GM19395 (cell line): Measurements from ENCODE around the gene GNAO1.

ENCODE experiments used
- ATAC-seq: cut with Tn5 transposase; IDR thresholded peaks from one replicate; pipeline ENCODE4 v1.9.1; 2021; ENCODE audit warnings: mild to moderate bottlenecking, moderate library complexity; ENCODE audit not compliant: unreplicated experiment

The GNAO1 gene

GRCh38 chr16:56191156-56191815 is at the start of gene GNAO1:
Gene GNAO1, plus strand, starts transcription at chr16:56191489. Its CDS starts 747 bp downstream, at chr16:56192236.
- ATAC-seq = no peak

DNA sequence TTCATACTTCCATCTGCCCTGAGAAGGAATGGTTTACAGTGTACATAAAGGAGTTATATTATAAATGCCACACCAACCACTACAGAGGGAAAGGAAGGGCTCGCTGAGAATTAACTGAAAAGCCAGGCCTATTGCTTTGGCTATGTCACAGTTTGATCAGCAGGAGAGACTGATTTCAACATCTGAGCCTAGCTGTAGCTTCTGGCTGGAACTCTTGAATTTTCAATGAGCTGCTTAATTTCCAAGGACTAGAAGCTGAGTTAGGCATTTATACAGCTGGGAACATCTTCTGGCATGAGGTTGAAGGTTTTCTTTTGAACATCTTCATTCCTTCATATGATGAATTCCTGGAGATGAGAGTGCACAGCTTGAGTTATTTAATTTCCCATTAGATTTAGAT is 47.6 kb upstream of the GNAO1 start:
- no peak for ATAC-seq

DNA sequence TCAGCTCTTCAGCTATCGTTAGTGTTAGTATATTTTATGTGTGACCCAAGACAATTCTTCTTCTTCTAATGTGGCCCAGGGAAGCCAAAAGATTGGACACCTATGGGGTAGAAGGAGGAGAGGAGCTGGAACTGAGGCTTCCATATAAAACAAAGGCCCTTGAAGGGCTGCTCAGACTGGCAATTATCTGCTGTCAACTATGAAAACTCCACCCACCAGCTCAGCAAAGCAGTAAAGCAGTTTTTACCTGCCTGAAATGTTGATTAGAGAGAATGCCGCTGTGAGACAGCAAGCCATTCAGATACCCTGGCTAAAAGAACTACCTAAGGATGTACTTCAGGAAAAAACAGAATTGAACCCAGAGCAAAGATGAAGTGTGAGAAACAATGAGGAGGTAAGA is 45.9 kb upstream of the GNAO1 start:
- ATAC-seq = no peak

DNA sequence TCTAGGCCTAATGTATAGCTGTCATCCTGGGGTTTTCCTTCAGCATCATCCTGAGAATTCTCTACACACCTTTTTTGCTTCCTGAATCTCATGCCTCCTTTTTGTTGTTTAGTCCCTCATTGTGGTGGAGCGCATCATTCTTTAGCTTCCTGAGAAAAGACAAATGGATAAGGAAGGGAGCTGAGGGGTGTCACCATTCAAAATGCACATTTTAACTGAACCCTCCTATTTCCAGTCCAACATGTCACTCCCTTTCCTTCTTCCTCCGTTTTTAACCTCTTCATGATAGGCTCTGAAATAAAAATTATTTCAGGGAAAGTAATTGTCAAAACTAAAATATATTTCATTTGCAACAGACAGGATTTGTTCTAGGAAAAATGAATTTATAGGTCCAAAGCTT is 39.7 kb upstream of the GNAO1 start:
- no peak for ATAC-seq

- no peak for ATAC-seq
Measured at GRCh38 chr16:56161658-56162057, 29.6 kb upstream of the GNAO1 start.

- ATAC-seq = no peak
Measured at GRCh38 chr16:56163089-56163488, 28.2 kb upstream of the GNAO1 start.

GRCh38 chr16:56163938-56164337 is 27.4 kb upstream of the GNAO1 start:
- ATAC-seq = peak; percentile 72

GRCh38 chr16:56164636-56165035 is 26.7 kb upstream of the GNAO1 start:
- no peak for ATAC-seq

- ATAC-seq = no peak
Measured at GRCh38 chr16:56174411-56174810, 16.9 kb upstream of the GNAO1 start.

GRCh38 chr16:56181401-56181800 is 9.9 kb upstream of the GNAO1 start:
- ATAC-seq = no peak

DNA sequence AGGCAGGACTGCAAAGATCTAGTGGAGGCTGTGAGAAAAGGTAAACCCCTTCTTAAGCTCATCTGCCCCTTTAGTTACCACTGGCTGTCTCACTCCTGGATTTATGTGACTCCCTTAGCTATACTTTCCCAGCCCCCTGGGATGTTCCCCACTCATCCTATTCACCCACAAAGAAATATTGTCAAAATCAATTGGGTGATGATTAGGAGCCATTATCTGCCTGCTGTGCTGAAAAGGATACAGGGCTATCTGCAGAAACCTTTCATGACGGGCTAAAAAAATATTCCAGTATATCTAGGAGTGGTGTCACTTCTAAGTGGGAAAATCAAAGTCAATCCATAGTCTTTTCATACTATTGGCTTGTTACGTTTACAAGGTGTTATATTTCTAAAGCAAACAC is 8.0 kb upstream of the GNAO1 start:
- ATAC-seq = no peak

GRCh38 chr16:56190048-56190676 is 1.1 kb upstream of the GNAO1 start:
- ATAC-seq = no peak

DNA sequence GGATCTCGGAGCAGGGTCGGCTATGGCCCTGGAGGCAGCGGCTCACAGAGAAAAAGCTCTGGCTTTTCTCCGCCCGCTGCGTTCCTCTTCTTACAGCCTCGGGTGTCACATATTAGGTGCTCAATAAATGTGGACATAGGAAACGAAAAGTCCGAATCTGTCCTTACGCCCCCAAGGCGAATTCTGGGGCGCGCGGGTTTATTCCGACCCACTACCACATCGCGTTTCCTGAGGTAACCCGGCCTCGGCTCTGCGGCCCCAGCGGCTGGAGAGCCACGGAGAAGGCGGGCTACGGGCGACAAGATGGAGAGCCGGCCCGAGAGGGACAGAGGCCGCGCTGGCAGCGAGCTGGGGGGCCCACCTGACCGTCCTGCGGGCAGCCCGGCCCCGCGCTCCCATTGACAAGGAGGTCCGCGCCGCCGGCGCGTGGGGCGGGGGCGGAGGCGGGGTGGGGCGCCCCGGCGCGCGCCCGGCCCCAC is 573 bp upstream of the GNAO1 start:
- no peak for ATAC-seq

GRCh38 chr16:56191835-56192634 is 746 bp downstream of the GNAO1 start:
- no peak for ATAC-seq

GRCh38 chr16:56192635-56192945 is 1.3 kb downstream of the GNAO1 start:
- no peak for ATAC-seq

DNA sequence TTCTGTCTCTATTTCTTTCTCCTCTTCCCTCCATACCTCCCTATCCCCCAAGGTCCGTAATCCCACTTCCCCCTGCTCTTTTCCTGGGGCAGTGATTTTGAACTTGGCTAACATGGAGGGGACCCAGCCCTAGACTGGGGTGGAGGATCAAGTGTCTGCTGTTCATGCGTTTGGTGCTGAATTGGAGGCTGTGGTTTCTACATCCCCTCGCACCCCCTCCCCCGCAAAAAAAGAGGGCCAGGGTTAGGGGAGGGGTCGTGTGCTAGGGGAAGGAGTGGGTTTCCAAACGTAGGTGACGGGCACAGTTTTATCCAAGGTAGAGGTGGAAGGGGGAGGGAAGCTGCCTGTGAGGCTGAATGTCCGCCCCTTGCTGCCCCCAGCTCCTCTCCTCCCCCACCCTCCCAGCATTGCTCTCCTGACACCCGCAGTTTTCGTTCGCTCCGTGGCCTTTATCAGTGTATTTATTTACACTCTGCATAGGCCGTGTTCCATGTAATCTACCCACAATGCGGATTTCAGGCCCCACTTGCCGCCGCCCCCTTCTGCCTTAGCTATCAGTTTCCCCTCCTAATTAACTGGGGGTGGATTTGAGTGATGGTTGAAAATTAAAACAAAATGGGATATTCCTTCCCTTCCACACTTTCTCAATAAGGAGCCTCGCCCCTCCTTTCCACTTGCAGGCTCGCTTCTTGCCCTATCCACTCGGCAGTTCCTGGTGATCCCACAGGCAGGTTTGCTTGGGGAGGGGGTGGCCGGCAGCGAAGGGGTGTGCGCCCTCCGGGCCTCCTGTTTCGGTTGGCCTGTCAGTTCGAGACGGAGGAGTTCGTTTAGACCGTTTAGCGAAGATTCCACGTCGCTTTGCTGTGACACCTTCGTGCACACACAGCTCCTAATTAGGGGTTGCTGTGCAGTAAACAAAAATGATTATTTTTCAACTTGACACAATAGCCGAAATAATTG is 2.0 kb downstream of the GNAO1 start:
- ATAC-seq = no peak

DNA sequence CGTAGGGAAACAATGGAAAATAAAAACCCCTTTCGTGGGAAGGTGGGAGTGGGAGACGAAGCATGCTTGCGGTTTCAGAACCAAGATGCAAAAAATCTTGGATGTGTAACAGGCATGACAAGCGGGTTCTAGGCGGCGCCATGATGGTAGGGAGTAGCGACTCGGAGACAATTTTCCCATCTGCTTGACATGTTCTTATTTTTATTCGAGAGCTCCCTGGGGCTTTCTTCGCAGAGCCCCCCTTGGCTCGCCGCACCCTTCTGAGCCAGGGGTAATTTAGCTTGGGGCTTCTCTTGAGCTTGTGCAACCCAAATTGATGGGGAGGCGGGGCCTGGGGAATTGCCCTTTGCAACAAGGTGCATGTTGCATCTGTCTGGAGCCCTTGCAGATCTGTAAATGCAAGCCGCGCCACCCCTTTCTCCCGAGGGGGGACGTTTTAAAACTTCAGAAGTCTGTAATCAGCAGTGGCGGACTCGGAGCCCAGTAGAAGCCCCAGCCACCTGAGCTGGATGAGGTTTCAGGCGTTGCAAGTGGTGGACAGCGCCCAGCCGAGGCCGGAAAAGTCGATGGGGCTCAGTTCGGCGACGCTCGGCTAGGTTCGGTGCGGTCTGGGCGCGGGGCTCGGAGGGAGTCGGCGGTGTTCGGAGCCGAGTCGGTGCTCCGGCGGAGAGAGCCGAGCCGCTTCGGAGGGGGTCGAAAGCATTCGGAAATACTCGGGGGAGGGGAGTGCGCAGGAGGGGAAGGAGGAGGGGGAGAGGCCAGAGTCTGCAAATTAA is 2.9 kb downstream of the GNAO1 start:
- no peak for ATAC-seq

DNA sequence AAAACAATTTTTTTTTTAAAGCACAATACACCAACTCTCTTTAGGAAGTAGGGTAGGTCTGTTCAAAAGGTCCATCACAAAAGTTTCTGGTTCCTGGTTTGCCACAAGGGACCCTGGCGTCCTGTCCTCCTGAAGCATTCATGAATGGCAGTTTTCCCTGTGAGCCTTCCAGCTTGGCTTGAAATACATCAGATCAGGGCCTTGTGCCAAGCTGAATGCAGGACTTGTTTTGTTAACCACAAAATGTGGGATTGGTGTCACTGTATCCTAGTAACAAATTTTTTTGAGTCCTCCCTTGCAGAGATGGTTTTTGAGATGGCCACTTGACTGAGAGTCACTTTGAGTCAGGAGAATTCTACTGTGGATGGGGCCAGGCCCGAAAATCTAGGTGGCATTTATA is 3.9 kb downstream of the GNAO1 start:
- ATAC-seq = no peak

DNA sequence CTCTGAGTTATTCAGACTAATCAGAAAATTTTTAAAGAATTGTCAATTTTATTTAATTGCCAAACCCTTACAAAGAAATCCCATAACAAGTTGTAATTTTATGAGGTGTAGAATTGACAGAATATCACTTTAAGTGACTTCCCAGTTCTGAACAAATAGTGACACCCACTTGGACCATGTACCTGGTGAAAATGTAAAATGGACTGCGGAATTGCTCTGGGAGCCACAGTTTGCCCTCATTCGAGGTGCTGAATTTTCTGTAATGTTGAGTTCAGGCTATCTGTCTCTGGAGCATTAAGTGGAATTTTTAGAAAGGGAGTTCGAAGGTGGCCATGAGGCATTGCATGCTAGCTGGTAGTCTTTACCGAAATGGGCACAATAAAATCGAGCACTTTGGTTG is 5.1 kb downstream of the GNAO1 start:
- ATAC-seq = no peak
